Osteoblast (primary cell): ENCODE data around the gene TMEM240. TPM values are rescaled to one million over a fixed set of nuclear protein-coding genes. Genes with fewer than 3 reads are reported as not detected.

Experiments
- DNase-seq: peaks from one replicate; pipeline ENCODE4 v3.0.0; 2011; ENCODE audit warnings: low spot score, mixed read lengths; ENCODE audit not compliant: insufficient read length; ENCODE audit errors: missing footprints
- H2AFZ ChIP-seq: 2 replicates; pipeline ENCODE4 v1.6.0; 2011; ENCODE audit warnings: mild to moderate bottlenecking, low read length
- H3K27ac ChIP-seq: 2 replicates; pipeline ENCODE4 v1.5.1; 2011; ENCODE audit warnings: mild to moderate bottlenecking, low read depth, low read length, moderate library complexity
- H3K27me3 ChIP-seq: 2 replicates; pipeline ENCODE4 v1.6.0; 2012; ENCODE audit warnings: mild to moderate bottlenecking, control low read depth, inconsistent platforms, low read length, moderate library complexity; ENCODE audit not compliant: insufficient read depth
- H3K36me3 ChIP-seq: 2 replicates; pipeline ENCODE4 v1.5.1; 2011; ENCODE audit warnings: mild to moderate bottlenecking, low read length, control low read depth, moderate library complexity; ENCODE audit not compliant: insufficient read depth
- H3K4me1 ChIP-seq: 2 replicates; pipeline ENCODE4 v1.5.1; 2011; ENCODE audit warnings: mild to moderate bottlenecking, low read length, control low read depth, moderate library complexity; ENCODE audit not compliant: insufficient read depth
- H3K4me2 ChIP-seq: 2 replicates; pipeline ENCODE4 v1.6.0; 2011; ENCODE audit warnings: mild to moderate bottlenecking, low read length; ENCODE audit not compliant: insufficient read depth
- H3K4me3 ChIP-seq: fragments of 200-600 bp; sonication (generic); 3 replicates; pipeline ENCODE4 v1.5.1; 2012; ENCODE audit warnings: mild to moderate bottlenecking, low read length, inconsistent platforms; ENCODE audit not compliant: insufficient read depth
- H3K79me2 ChIP-seq: 2 replicates; pipeline ENCODE4 v1.6.0; 2012; ENCODE audit warnings: mild to moderate bottlenecking, low read length, control low read depth, inconsistent platforms; ENCODE audit not compliant: insufficient read depth
- H3K9me3 ChIP-seq: 2 replicates; pipeline ENCODE4 v1.5.1; 2011; ENCODE audit warnings: low read depth, low read length, control low read depth
- H4K20me1 ChIP-seq: 2 replicates; pipeline ENCODE4 v1.6.0; 2012; ENCODE audit warnings: mild to moderate bottlenecking, low read length, control low read depth; ENCODE audit not compliant: insufficient read depth
- total RNA-seq: library from RNA; depleted of rRNA; stranded (reverse); fragments of >200 nt; gene quantifications from 2 replicates; pipeline ENCODE4 v1.2.3, GENCODE V29; 2012
- TF ChIP-seq, protein P1 (sequence below): IDR thresholded peaks from 2 replicates; pipeline ENCODE4 v1.5.1; 2011; ENCODE audit warnings: mild to moderate bottlenecking, low read depth, low read length, moderate library complexity; ENCODE audit errors: extremely low read depth

TMEM240 gene
- total RNA-seq, 1 donor: 1.8 TPM

DNA sequence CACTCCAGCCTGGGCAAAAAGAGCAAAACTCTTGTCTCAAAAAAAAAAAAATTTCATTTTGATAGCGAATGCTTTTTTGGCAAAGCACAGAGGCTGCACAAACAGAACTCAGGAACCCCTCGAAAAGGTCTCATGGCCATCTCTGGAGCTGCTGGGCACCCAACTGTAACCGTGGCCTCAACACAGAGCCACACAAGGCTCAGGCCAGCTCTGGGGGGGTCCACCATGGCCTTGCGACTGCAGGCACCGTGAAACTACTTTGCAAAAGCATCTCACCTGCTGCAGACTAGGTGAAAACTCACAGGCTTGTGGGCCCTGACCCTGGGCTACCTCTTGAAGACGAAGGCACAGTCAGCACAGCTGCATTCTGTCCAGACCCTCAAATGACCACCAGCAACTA lies 16.1 kb upstream of the TMEM240 start:
- H3K4me2 ChIP-seq: no peak overlapping the region
- TF ChIP-seq, protein P1, sequence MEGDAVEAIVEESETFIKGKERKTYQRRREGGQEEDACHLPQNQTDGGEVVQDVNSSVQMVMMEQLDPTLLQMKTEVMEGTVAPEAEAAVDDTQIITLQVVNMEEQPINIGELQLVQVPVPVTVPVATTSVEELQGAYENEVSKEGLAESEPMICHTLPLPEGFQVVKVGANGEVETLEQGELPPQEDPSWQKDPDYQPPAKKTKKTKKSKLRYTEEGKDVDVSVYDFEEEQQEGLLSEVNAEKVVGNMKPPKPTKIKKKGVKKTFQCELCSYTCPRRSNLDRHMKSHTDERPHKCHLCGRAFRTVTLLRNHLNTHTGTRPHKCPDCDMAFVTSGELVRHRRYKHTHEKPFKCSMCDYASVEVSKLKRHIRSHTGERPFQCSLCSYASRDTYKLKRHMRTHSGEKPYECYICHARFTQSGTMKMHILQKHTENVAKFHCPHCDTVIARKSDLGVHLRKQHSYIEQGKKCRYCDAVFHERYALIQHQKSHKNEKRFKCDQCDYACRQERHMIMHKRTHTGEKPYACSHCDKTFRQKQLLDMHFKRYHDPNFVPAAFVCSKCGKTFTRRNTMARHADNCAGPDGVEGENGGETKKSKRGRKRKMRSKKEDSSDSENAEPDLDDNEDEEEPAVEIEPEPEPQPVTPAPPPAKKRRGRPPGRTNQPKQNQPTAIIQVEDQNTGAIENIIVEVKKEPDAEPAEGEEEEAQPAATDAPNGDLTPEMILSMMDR: no peak
- no peaks in the 10 kb centered on the region for H3K27me3 ChIP-seq
- no peak overlapping the region for H3K27ac ChIP-seq
- peaks cover 11% of the 10 kb centered on the region for H3K4me1 ChIP-seq
- peak; percentile 34 for DNase-seq
- no peak overlapping the region for H2AFZ ChIP-seq
- no peak overlapping the region for H3K4me3 ChIP-seq
- H3K79me2 ChIP-seq: peaks cover 49% of the 10 kb centered on the region
- peaks cover 42% of the 10 kb centered on the region for H4K20me1 ChIP-seq
- no peaks in the 10 kb centered on the region for H3K9me3 ChIP-seq
- peaks cover 13% of the 10 kb centered on the region for H3K36me3 ChIP-seq

DNA sequence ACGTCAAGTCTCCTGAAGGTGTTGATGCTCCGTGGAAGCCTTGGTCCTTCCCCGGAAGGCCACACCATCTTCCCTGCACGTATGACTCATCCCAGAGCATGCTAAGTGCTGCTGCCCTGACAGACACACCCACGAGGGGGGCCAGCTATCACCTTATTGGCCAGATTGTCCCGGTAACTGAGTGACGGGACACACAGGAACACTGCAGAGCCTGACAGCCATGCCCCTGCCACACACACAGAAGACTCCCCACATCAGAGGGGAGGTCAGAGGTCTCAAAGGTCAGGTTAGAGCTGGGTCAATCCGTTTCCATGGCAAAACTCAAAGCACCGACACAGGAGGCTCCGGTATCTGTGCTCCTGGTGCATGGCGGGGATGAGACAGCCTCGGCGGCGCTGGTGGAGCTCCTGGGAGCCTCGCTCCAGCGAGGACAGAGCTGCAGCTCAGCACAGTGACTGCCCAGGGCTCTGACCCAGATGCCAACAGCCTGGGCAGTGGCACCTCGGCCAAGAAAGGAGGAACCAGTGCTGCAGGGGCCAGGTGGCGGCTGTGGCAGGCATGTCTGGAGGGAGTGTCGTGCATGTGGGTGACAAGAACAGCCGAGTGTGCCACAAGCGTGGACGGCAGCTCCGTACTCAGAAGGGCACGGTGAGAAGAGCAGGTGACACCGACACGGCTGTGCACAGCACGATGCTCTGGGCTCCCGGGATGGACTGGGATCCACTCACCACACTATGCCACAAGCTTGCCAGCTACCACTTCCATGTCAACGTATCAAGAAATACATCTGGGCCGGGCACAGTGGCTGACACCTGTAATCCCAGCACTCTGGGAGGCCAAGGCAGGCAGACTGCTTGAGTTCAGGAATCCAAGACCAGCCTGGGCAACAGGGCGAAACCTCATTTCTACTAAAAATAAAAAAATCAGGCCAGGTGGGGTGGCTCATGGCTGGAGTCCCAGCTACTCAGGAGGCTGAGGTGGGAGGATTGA lies 14.8 kb upstream of the TMEM240 start:
- peaks cover 48% of the 10 kb centered on the region for H4K20me1 ChIP-seq
- peaks cover 11% of the 10 kb centered on the region for H3K4me1 ChIP-seq
- TF ChIP-seq, protein P1: no peak
- H3K27me3 ChIP-seq: no peaks in the 10 kb centered on the region
- peaks cover 51% of the 10 kb centered on the region for H3K79me2 ChIP-seq
- peaks cover 4% of the 10 kb centered on the region for H3K36me3 ChIP-seq
- H2AFZ ChIP-seq: no peak overlapping the region
- H3K9me3 ChIP-seq: no peaks in the 10 kb centered on the region
- H3K4me3 ChIP-seq: peak overlapping the region; percentile 13
- DNase-seq: peak; percentile 96
- peak overlapping the region; percentile 24 for H3K27ac ChIP-seq
- H3K4me2 ChIP-seq: peak overlapping the region; percentile 66

DNA sequence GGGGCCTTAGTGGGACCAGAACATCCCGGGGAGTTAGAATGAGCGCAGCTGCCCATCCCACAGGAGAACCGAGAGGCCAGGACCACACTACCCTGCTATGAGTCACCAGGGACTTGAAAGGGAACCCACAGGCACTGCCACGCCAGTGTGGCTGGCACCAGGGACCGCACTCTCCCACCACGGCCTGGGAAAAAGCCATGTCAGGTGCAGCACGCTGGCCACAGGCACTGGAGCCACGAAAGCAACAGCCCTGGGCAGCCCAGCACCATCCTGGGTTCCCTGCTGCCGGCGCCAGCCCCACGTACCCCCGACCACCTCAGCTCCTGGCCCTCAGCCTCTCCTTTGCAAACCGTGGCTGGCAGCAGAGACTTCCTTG lies 14.1 kb upstream of the TMEM240 start:
- peak overlapping the region; percentile 24 for H3K27ac ChIP-seq
- H3K79me2 ChIP-seq: peaks cover 46% of the 10 kb centered on the region
- H4K20me1 ChIP-seq: peaks cover 45% of the 10 kb centered on the region
- DNase-seq: peak; percentile 95
- H3K4me2 ChIP-seq: peak overlapping the region; percentile 66
- TF ChIP-seq, protein P1: no peak
- no peaks in the 10 kb centered on the region for H3K36me3 ChIP-seq
- H3K4me3 ChIP-seq: peak overlapping the region; percentile 13
- no peaks in the 10 kb centered on the region for H3K27me3 ChIP-seq
- H3K4me1 ChIP-seq: peaks cover 11% of the 10 kb centered on the region
- H2AFZ ChIP-seq: no peak overlapping the region
- no peaks in the 10 kb centered on the region for H3K9me3 ChIP-seq

DNA sequence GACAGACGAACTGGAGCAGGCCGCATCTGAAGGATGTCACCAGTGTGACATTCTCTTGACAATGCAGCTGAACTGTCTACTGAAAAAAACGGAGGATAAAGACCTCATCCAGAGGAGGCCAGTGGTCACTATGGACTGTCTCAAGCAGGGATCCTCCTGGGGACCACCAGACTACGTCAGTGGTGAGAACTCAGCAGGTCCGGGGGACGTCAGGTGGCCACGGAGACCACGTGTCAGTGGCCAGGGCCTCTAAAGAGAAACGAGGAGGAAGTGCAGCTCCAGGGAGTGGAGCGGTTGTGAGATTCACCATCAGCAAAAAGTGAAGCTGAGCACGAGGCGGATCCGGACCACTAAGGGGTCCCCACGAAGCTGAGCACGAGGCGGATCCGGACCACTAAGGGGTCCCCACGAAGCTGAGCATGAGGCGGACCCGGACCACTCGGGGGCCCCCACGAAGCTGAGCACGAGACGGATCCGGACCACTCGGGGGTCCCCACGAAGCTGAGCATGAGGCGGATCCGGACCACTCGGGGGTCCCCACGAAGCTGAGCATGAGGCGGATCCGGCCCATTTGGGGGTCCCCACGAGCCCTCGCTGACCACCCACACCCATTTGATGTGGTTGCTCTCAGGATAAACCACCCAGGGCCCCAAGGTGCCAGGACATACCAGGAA lies 13.5 kb upstream of the TMEM240 start:
- H3K27ac ChIP-seq: peak overlapping the region; percentile 24

More for the DNA sequence above, 13.5 kb upstream of the TMEM240 start:
- Histone ChIP-seq H3K4me3 (no peak overlapping the region), H3K9me3 (no peaks in the 10 kb centered on the region), H3K4me2 (peak overlapping the region; percentile 66), H3K36me3 (no peaks in the 10 kb centered on the region), H3K27me3 (no peaks in the 10 kb centered on the region), H3K79me2 (peaks cover 40% of the 10 kb centered on the region), H4K20me1 (peaks cover 42% of the 10 kb centered on the region), H2AFZ (no peak overlapping the region), H3K4me1 (peaks cover 11% of the 10 kb centered on the region)
- TF ChIP-seq, protein P1: no peak
- peak; percentile 65 for DNase-seq
